Measurements from ENCODE around the gene LGI4.
"Not testable (repeated sequence)": the region's sequence is repeated elsewhere in the genome, so short reads cannot be mapped to it uniquely, and the experiment has no call there.

The LGI4 gene

DNA sequence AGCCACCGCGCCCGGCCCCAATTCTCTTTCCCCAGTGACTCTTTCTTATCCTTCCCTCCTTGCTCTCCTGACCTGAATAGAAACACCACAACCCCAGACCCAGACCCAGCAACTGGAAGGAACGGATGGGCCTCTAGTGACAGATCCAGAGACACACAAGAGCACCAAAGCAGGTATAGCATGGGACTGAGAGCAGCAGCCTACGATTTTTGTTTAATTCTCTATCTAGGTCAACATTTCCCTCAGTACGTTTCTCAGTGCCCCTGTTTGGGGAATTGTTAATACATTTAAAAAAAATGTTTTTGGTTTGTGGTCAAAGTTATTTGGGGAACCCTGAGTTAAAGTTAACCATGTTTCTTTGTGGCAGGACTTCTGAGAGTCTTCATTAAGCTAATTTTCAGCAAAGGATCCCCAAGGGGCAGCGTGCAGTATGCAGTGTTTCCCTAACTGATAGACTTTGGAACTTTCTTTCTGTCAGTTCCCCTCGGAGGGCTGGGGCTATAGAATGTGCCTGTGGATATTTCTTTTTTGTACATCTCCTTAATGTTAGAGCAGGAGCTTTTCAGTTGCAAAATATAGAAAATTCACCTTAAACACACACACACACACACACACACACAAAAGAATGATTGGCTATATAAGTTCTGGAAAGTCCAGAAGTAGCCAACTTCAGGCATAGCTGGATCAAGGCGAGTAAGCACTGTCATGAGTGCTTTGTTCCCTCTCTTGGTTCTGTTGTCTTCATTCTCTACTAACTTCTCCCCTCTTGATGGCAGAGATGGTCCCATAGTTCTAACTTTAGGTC lies 26.0 kb upstream of the LGI4 start:
- no peak for DNase-seq

DNA sequence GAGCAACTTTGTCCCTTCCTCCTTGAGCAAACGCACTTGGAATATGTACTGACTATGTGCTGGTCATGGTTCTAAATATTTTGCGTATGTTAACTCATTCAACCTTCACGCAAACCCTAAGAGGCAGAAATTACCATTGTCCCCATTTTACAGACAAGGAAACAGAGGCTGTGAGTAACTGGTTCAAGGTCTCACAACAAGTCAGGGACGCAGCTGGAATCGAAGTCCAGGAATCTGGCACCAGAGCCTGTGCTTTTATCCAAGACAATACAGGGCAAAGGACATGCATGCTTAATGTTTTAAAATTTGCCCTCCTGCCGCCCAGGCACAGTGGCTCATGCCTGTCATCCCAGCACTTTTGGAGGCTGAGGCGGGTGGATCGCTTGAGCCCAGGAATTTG lies 24.7 kb upstream of the LGI4 start:
- no peak for DNase-seq

DNA sequence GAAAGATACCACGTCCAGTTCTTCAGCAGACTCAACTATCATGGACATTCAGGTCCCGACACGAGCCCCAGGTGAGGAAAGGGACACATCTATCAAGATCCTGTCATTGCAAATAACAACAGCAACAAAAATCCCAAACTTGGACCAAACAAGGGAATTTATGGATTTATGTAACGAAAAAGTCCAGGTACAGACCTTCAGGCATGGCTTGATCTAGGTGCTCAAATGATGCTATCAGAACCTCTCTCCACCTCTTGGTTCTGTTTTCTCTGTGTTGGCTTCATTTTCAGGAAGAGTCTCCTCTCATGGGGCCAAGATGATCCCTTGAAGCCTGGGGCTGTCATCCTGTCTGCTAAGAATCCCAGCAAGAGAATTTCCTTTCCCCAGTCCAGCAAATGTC lies 22.6 kb upstream of the LGI4 start:
- DNase-seq: no peak

DNA sequence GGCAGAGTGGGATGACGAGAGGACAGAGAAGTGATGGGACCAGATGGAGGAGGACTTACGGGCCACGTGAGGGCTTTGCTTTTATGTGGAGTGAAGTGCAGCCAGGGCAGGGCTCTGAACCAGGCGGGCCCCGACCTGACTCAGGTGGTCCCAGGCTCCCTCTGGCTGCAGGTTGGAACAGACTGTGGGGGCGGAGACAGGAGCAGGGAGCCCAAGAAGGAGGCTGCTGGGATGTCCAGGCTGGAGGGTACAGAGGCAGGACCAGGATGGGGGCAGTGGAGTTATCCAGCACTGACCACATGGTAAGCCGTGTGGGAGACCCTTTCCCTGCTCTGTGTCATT lies 21.8 kb upstream of the LGI4 start:
- DNase-seq: no peak

DNA sequence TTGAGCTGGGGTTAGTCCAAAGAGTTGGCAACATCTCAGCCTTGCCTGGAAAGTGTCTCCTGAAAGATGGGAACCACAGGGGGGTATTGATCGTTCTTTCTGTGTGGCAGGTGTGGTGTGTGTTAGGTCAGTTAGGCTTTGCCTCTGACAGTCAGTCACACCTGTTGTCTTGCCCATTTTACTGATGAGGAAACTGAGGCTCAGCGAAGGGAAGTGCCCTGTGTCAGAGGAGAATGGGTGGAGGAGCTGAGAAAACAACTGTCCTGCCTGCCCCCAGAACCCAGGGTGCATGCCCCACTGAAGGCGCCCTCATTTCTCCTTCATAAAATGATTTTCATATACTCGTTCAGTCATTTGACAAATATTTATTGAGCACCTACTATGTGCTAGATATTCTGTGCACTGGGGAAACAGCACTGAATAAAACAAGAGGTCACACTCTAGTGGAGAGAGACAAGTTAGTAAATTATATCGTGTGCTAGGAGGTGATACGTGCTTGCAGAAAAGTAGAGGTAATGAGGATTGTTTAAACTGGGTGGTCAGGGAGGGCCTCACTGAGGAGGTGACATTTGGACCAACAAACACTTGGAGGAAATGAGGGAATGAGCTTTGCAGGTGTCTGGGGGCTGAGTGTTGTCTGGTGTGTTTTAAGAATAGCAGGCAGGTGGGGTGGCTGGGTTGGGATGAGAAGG lies 21.3 kb upstream of the LGI4 start:
- DNase-seq: no peak

DNA sequence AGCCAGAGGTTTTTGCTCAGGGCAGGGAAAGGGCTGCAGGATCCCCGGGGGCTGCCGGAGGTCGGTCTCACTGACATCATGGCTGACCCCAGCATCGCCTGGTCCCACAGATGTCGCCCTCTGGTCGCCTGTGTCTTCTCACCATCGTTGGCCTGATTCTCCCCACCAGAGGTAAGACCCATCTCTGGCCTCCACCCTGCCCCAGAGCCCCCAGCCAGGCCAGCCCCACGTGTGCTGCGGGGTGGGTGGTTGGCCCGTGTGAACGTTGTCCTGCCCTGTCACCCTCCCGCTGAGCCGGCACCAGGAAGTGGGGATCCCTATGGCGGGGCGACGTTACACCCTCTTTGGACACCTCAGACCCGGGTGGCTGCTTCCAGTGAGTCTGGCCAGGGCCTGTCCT lies 20.6 kb upstream of the LGI4 start:
- DNase-seq: no peak

DNA sequence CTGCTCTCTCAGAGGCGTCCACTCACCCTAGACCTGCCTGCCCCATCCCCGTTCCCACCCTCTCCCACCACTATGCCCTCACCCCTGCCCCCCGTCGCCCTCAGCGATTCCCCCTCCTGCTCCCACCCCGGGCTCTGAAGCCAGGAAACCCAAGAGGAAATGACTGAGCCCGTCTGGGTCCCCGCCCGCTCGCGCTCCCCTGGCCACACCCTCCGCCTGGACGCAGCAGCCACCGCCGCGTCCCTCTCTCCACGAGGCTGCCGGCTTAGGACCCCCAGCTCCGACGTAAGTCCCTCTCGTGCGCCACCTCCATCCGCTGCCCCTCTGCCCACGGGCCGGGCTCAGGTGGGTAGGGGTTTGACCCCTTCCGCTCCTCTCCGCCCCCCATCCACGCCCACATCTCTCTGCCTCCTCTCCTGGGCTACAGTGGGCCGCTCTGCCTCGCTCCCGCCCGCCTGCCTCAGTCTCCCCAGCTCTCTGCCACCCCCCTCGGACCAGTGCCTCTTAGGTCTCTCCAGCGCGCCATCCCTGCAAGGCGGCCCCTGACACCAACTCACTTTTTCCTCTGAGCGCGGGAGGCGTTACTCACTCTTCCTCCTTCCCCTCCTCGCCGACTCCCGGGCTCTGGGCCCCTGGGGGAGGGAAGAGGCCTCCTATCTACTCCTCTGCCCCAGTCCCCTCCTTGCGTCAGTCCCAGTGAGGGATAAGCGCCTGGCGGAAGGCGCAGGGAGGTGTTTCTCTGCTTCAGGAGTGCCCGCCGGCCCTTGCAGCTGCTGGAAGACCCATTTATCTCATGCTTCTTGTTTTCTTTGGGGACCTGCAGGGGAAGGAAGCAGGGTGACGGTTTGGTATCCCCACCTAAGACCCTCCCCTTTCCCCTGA lies 19.9 kb upstream of the LGI4 start, which contains the start of gene FXYD5:
TSS of gene FXYD5 (plus strand) at position 211 of the 882 bp plus-strand sequence. CDS start 816 bp downstream, outside the sequence.
- peak; percentile 84 for DNase-seq

DNA sequence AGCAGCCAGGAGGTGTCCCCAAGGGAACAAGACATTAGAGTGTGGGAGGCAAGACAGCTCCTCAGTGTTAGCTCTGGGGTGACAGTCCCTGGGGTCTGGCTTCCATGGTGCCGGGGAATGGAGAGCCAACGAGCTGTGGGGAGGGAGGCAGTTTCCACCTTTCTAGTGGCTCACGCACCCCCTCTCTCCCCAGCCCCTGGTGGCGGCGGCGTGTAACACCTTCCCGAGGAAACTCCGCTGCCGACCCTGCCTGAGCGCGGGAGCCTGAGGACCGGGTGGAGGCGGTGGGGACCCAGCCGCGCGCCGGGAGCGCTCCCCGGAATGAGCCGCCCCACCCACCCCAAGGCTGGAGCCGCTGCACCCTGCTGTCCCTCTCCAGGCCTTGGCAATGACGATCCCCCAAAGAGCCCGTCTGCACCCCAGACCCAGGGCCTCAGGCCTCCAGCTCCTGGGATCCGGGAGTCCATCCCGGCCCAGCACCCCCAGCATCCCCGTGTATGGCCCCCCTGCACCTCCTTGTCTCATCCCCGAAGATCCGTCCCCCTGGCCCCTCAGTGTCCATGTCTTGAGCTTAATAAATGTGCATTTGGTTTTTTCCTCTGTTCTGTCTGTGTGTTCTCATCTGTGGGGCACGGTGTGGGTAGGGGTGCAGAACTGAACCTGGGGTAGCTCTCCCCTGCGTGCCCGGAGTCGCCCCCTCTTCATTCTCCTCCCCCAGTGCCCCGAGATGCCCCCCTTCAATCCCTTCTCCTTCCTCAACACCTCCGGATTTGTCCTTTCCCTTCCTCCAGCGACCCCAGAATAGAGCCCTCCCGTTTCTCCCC lies 19.1 kb upstream of the LGI4 start:
- peak; percentile 58 for DNase-seq

DNA sequence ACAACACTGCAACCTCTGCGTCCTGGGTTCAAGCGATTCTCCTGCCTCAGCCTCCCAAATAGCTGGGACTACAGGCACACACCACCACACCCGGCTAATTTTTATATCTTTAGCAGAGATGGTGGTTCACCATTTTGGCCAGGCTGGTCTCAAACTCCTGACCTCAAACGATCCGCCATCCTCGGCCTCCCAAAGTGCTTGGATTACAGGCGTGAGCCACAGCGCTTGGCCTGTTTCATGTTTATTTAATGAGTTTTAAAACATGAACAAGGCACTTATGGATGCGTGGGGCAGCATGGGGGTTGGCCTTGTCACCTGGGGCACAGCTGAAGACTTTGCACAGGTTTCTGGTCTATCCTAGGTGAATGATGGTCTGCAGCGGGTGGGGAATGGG lies 18.3 kb upstream of the LGI4 start:
- not testable (repeated sequence) for DNase-seq

DNA sequence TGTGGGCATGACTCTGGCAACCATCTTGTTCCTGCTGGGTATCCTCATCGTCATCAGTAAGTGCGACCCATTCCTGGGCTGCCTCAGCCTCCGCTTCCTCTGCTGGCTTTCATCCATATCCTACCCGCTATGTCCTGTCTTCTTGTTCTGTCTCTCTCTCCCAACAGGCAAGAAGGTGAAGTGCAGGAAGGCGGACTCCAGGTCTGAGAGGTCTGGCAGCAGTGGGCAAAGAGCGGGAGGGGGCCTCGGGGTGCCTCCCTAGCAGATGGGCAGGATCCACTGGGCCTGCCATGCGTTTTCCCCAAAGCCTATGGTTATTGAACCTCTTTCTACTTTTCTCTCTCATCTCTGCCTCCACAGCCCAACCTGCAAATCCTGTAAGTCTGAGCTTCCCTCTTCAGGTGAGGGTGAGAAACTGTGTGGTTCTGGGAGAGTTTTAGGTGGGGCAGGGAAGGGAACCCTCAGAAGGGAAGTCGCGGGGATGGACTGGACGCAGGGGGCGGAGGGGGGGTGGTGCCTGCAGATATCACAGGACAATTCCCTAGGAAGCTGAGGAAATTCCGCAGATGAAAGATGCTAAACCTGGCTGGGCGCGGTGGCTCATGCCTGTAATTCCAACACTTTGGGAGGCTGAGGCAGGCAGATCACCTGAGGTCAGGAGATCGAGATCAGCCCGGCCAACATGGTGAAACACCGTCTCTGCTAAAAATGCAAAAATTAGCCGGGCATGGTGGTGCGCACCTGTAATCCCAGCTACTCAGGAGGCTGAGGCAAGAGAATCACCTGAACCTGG lies 16.6 kb upstream of the LGI4 start:
- DNase-seq: no peak

DNA sequence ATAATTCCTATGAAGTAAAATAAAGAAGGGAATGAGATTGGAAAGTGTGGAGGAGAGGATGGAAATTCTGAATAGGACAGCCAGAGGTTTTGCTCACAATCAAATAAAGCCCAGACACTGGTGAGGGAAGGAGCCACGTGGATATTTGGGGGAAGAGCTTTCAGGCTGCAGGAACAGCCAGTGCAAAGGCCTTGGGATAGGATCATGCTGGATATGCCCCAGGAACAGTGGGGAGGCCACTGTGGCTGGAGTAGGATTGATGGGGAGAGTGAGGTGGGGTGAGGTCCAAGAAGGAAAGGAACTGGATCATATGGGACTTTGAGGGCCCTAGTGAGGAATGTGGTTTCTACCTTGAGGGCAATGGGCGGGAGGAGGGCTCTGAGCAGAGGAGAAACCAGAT lies 15.6 kb upstream of the LGI4 start:
- DNase-seq: no peak

DNA sequence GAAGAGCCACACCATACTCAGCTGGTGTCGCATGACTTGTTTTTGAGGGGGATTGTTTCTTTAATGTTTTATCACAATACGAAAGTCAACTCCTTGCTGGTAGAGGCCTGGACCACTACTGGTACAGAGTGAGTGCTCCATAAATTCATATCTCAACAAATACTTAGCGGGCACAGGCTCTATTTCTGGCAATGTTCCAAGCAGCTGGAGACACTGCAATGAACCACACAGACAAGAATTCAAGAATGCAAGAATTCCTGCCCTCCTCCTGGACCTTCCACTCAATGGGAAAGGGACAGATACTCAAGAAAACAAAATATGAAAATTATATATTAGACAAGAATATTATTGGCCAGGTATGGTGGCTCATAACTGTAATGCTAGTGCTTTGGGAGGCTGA lies 14.6 kb upstream of the LGI4 start:
- no peak for DNase-seq

DNA sequence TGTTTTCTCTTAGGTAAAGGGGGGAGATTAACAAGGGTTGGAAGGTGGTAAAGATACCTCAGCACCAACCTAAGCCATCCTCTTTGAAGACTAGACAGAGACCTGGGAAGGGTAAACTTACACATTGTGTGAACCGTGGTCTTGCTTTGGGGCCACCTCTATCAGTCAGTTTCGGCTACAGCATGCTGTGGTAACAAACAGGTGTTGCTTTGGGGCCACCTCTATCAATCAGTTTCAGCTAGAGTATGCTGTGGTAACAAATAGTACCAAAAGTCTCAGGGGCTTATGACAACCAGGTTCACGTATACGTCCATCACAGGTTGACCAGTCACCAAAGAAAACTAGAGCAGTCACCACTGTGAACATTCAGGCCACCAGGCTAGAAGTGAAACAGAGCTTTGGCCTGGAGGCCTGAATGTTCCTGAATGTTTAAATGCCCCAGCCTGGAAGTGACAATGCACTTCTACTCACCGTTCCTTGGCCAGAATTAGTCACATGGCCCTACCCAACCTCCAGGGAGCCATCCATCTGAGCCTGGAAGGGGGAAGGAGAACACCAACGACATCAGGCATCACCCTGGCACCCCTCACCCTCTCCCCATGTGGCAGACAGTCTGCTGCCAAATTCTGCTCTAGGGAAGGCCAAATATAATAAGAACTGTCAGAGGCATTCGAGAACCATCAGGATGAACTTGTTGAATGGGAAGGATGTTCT lies 12.0 kb upstream of the LGI4 start:
- no peak for DNase-seq

DNA sequence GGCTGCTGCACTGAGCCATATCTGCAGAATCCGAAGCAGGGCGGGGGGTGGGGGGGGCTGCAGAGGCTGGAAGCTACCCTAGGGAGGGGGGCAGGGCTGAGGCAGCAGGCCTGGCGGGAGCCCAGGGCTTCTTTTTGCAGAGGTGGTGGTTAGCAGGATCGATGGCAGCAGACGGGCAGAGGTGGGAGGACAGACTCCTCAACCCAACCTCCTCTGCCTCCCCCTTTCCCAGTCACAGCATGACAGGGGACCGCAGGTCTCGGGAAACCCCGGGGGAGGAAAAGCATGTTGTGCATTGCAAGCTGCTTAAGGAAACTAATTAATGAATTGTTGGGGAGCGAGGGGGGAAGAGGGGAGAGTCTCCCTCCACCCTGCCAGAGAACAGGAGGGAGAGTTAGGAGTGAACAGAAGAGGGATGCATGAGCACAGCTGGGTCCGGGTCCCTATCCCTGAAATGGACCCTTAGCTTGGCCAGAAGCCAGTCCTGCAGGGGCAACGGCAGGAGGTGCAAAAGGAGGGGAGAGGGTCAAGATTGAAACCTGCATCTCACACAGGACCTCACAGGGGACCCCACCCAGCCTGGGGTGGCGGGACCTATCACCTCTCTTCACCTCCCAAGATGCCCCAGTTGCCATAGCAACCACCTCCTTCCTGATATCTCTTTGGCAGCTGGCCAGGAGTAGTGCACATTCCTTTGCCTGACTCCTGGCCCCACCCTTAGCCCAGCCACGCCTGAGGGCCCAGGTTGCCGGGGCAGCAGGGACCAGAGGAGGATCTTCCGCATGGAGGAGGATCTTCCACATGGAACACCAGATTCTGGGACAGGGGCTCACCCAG lies 10.0 kb upstream of the LGI4 start:
- no peak for DNase-seq

DNA sequence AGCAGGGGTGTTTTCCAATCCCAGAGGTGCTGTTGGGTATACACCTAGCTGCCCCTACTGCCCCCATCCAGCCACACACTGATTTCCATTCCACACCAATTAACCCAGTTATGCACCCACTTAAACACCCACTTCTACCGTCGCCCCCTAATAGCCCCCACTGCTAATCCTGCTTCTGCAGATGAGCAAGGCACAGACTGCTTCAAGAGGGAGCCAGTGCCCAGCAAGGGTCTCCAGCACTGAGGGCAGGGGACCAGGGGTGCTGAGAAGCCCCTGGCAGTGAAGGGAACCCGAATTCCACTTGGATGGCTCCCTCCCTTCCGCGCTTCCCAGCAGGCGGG lies 9.4 kb upstream of the LGI4 start:
- no peak for DNase-seq

DNA sequence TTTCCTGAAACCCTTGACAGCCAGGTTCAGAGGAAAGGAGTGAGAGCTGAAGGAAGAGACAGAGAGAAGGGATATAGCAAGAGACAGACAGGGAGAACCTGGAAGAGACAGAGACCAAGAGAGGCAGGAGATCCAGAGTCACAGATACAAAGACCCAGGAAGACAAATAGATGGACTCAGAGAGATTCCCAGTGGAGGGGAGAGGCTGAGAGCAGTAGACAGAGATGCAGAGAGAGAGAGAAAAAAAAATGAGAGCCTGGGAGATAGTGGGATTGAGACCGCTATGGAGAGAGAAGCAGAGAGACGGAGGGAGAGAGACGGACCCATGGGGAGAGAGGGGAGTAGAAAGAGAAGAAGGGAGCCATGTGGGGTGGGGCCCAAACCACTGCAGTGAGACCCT lies 9.0 kb upstream of the LGI4 start:
- no peak for DNase-seq

DNA sequence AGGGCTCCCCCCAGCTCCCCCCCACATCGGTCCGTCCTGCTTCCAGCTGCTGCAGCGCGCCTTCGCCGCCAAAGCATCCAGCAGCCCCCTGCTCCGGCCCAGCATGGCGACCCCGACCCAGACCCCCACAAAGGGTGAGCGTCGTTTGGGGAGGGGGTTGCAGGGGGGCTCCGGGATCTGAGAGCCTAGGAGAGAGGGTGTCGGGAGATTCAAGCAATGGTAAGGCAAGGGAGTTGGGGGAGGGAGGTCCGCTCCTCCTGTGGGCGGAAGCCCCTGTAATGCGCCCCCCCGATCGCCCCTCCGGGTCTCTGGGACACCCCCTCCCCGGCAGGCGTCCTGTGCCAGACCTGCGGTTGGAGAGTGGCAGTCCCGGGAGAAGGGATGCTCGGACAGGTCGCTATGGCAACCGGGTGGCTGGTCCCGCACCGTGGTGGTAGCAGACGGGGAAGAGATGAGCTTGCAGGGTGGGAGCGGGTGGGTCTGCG lies 8.4 kb upstream of the LGI4 start, which contains the start of gene FXYD7:
TSS of gene FXYD7 (plus strand) at position 25 of the 485 bp plus-strand sequence. CDS start at position 104, 79 bp downstream.
- DNase-seq: no peak

DNA sequence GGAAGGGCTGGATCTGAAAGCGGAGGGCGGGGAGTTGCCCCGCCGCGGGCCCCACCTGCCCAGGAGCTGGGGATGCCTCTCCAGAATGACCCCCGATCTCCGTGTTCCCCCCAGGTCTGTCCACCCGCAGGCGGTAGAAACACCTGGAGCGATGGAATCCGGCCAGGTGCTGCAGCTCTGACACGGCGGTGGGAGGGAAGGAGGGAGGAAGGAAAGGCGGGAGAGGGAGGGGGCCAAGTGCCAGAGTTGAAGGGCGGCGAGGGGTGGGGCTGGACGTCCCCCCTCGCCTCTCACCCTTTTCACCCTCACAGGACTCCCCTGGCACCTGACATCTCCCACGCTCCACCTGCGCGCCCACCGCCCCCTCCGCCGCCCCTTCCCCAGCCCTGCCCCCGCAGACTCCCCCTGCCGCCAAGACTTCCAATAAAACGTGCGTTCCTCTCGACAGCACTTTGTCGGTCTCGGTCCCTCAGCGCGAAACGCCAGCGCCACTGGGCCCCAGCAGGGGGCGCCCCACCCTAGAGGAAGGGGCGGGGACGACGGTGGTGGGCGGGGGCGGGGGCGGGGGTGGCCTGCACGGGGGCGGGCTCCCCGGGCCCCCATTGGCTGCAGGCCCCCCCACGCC lies 7.9 kb upstream of the LGI4 start:
- peak; percentile 42 for DNase-seq

DNA sequence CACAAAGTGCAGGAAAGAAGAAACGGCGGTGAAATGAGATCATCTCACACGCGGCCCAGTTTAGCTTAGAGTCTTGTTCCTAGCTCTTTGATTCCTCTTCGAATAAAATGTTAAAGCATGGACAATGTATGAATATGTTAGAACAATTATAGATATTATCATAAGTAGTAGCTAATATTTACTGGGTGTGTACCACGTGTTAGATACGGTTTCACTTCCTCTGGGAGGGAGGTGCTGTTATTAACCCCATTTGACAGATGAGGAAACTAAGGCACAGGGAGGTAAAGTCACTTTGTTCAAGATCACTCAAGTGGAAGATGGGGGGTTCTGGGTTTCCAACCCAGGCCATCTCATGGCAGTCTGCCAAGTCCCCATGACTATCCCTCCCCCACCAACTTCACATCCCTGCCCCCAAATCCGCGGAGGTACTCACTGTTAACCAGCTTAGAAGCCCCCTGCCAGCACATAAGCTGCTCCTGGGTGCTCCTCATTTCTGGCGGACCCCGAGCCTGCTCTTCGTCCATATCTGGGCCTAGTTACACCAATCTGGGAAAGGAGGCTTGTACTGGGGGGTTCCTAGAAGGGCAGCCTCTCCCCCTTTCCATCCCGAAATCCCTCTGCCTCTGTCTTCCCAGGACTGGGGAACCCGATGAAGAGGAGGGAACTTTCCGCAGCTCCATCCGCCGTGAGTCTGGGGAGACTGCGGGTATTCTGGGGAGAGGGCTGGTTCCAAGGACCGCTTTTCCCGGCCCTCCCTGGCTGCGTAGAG lies 7.2 kb upstream of the LGI4 start:
- DNase-seq: no peak
